SK-N-SH treated with all-trans-retinoic acid at 6 μM for 48 hours (cell line): ENCODE measurements around the gene MPP1.

ENCODE experiments used
- ZC3H10 ChIP-seq: fragments of 250-450 bp; sonication (Bioruptor Pico); IDR thresholded peaks from 2 replicates; pipeline ENCODE4 v1.5.1; 2021; ENCODE audit warnings: mild to moderate bottlenecking, moderate library complexity
- TF ChIP-seq, protein P1 (sequence below): fragments of 250-450 bp; sonication (Bioruptor Pico); IDR thresholded peaks from 2 replicates; pipeline ENCODE4 v1.5.1; 2021; ENCODE audit warnings: mild to moderate bottlenecking, moderate library complexity

DNA sequence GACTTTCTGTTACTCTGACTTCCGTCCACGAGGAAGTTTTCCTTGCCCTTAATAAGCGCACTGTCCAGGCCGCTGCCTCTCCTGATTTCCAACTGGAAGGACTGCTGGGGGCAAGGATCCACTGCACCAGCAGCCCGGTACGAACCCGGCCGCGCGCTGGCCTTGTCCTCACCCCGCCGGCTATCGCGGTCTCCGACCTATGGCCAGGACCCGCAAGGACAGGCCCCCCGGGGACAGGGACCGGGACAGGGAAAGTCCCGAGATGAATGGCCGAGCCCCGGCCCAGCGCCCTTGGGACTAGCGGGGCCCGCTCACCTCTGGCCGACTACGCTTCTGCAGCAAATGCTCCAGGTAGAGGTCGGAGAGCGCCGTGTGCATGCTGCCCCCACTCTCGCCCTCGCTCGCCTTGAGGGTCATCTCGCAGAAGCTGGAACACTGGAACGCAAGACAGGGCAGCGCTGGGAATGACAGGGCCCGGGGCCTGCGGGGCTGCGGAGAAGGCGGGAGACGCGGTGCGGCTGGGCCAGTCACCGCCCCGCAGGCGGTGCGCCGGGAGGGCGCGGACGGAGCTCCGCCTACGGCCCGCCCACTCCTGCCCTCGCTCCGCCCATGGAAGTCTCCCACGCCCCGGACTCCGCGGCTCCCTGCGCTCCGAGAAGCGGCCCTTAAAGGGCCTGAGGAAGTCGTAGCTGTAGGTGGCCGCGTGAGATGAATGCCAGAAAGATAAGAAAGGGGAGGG, at the start of gene MPP1:
- TF ChIP-seq, protein P1, sequence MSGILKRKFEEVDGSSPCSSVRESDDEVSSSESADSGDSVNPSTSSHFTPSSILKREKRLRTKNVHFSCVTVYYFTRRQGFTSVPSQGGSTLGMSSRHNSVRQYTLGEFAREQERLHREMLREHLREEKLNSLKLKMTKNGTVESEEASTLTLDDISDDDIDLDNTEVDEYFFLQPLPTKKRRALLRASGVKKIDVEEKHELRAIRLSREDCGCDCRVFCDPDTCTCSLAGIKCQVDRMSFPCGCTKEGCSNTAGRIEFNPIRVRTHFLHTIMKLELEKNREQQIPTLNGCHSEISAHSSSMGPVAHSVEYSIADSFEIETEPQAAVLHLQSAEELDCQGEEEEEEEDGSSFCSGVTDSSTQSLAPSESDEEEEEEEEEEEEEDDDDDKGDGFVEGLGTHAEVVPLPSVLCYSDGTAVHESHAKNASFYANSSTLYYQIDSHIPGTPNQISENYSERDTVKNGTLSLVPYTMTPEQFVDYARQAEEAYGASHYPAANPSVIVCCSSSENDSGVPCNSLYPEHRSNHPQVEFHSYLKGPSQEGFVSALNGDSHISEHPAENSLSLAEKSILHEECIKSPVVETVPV (CRISPR knock-in tag), result no peak
- no peak for TF ChIP-seq ZC3H10 (CRISPR knock-in tag)
